Measurements from ENCODE around the gene INCENP. TPM values are rescaled to one million over a fixed set of nuclear protein-coding genes. Genes with fewer than 3 reads are reported as not detected.
A peak's percentile ranks its signal among the peaks of the same experiment; 100 is the strongest.
"Not testable (repeated sequence)": the region's sequence is repeated elsewhere in the genome, so short reads cannot be mapped to it uniquely, and the experiment has no call there.

Gene INCENP
- 27.8 TPM for polyA plus RNA-seq (2013, experiment 1 of 2; ENCODE audit: insufficient read length)
- 23.4 TPM for polyA plus RNA-seq (2013, experiment 2 of 2; ENCODE audit: insufficient read length)

GRCh38 chr11:62123669-62124185 is at the start of gene INCENP:
Gene INCENP, plus strand, starts transcription at chr11:62124011. Its CDS starts 4,151 bp downstream, at chr11:62128162.
- DNase-seq, result peak; percentile 99

GRCh38 chr11:62075438-62075837 is 48.4 kb upstream of the INCENP start:
- no peak for DNase-seq

GRCh38 chr11:62077132-62077531 is 46.7 kb upstream of the INCENP start:
- DNase-seq, result peak; percentile 30

- DNase-seq, result peak; percentile 65
These were observed 42.2 kb upstream of the INCENP start for GRCh38 chr11:62081378-62082291.

- DNase-seq, result no peak
These were observed 41.5 kb upstream of the INCENP start for GRCh38 chr11:62082292-62082657.

GRCh38 chr11:62084801-62085200 is 39.0 kb upstream of the INCENP start:
- DNase-seq, result not testable (repeated sequence)

- no peak for DNase-seq
These were observed 36.1 kb upstream of the INCENP start for GRCh38 chr11:62087694-62088093.

GRCh38 chr11:62088331-62088933 is 35.4 kb upstream of the INCENP start:
- no peak for DNase-seq

GRCh38 chr11:62103141-62103540 is 20.7 kb upstream of the INCENP start:
- DNase-seq, result no peak

GRCh38 chr11:62103986-62104385 is 19.8 kb upstream of the INCENP start:
- DNase-seq, result no peak

GRCh38 chr11:62104816-62105653 is 18.8 kb upstream of the INCENP start:
- no peak for DNase-seq

GRCh38 chr11:62105667-62106191 is 18.1 kb upstream of the INCENP start:
- peak; percentile 51 for DNase-seq

- DNase-seq, result peak; percentile 66
These were observed 15.6 kb upstream of the INCENP start for GRCh38 chr11:62108017-62108750.

- peak; percentile 56 for DNase-seq
These were observed 14.8 kb upstream of the INCENP start for GRCh38 chr11:62108971-62109404.

- DNase-seq, result no peak
These were observed 8.6 kb upstream of the INCENP start for GRCh38 chr11:62115085-62115694.

GRCh38 chr11:62116451-62116850 is 7.4 kb upstream of the INCENP start:
- DNase-seq, result no peak

- no peak for DNase-seq
These were observed 4.2 kb upstream of the INCENP start for GRCh38 chr11:62119569-62119968.

GRCh38 chr11:62120001-62120400 is 3.8 kb upstream of the INCENP start:
- DNase-seq, result no peak

- no peak for DNase-seq
These were observed 3.4 kb upstream of the INCENP start for GRCh38 chr11:62120431-62120830.

GRCh38 chr11:62122076-62122475 is 1.7 kb upstream of the INCENP start:
- DNase-seq, result no peak

Data from fibroblast of skin of scalp (primary cell).